AG09309 (cell line): ENCODE results near the gene ERP27.

ENCODE experiments used
- DNase-seq: peaks from one replicate; pipeline ENCODE4 v3.0.0-alpha.2; 2010; ENCODE audit warnings: low read depth
- H3K4me3 ChIP-seq: 2 replicates; pipeline ENCODE4 v1.5.1; 2011; ENCODE audit warnings: mild to moderate bottlenecking, low read depth, low read length, moderate library complexity; ENCODE audit not compliant: control insufficient read depth
- TF ChIP-seq, protein P1 (sequence below): IDR thresholded peaks from 2 replicates; pipeline ENCODE4 v1.5.1; 2011; ENCODE audit warnings: mild to moderate bottlenecking, low read depth, low read length, inconsistent platforms; ENCODE audit not compliant: insufficient read depth, control insufficient read depth; ENCODE audit errors: missing control alignments

Gene ERP27

DNA sequence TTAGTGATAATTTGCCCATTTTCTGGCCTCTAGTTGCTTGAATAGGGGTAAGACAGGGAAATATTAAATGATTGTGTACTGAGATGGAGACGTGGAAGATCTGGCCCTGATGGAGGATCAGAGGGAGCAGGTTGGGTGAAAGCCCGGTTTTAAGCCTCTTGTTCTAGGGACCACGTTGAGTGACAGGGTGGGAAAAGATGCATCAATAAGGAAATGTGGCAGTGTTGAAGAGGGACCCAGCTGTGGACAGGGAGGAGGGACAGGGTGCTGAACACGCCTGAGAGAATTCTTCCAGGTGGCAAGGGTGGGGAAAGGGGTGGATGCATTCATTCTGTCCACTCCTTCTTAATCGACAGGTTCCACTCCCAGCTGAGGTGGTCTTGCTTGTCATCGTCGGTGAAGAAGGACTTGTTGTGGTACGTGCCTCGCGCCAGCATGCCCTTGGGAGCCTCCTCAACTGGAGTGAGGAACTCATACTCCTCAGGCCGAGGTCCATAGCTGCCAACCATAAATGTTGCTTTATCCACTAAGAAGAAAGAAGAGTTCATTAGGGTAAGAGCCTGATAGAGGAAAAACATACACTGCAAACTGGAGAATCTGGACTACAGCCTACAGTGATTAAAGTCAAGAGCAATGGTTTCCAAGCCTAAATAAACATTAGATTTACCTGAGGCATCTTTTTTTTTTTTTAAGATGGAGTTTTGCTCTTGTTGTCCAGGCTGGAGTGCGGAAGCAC, 4.0 kb upstream of the ERP27 start:
- TF ChIP-seq, protein P1, sequence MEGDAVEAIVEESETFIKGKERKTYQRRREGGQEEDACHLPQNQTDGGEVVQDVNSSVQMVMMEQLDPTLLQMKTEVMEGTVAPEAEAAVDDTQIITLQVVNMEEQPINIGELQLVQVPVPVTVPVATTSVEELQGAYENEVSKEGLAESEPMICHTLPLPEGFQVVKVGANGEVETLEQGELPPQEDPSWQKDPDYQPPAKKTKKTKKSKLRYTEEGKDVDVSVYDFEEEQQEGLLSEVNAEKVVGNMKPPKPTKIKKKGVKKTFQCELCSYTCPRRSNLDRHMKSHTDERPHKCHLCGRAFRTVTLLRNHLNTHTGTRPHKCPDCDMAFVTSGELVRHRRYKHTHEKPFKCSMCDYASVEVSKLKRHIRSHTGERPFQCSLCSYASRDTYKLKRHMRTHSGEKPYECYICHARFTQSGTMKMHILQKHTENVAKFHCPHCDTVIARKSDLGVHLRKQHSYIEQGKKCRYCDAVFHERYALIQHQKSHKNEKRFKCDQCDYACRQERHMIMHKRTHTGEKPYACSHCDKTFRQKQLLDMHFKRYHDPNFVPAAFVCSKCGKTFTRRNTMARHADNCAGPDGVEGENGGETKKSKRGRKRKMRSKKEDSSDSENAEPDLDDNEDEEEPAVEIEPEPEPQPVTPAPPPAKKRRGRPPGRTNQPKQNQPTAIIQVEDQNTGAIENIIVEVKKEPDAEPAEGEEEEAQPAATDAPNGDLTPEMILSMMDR = no peak
- H3K4me3 ChIP-seq = no peak overlapping the region

DNA sequence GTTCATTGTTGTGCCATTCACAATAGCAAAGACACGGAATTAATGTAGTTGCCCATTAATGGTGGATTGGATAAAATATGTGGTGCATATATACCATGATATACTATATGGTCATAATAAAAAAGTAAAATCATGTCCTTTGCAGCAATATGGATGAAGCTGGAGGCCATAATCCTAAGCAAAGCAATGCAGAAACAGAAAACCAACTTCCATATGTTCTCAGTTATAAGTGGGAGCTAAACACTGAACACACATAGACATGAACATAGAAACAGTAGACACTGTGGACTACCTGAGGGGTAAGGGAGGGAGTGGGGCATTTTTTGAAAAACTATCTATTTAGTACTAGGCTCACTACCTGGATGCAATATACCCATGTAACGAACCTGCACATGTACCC, 3.0 kb upstream of the ERP27 start:
- TF ChIP-seq, protein P1 = no peak
- no peak overlapping the region for H3K4me3 ChIP-seq
- no peak for DNase-seq

More for the DNA sequence above, 4.0 kb upstream of the ERP27 start:
- DNase-seq = no peak

DNA sequence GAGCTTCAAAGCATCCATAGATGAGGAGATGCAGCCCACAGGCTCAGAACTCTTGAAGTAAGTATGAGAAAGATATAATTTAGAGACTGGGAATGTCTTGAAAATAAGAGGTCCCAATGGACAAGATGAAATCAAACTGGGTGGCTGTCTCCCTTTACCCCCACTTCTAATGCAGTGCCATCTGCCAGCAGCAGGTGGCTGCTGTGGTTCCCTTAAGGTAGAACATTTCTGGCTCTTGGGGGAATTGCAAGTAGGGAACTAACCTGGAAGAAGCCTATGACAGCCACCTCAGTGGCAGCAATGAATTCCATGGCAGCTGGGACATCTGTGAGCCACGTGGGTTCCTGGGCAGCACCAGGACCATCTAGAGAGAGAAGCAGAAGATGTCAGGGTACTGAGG, 648 bp downstream of the ERP27 start:
- DNase-seq = no peak
- no peak overlapping the region for H3K4me3 ChIP-seq
- TF ChIP-seq, protein P1 = no peak

DNA sequence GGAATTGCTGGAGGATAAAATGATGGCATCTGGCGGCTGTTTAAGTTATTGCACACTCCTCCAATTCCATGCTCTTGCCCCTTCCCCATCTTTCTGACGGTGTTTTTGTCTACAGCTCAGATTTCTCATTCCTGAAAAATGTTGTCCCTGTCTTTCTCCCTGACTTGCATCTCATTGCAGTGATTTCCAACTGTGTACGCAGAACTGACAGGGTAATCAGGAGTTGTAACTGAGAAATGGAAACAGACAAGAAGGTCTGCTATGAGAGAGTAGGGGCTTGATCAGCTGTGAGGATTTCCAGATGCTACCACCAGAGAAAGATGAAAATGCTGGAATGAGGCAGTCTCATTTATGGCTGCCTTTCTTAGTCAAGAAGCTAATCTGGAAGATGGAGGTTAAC, 1.3 kb downstream of the ERP27 start:
- TF ChIP-seq, protein P1 = peak; percentile 10
- no peak overlapping the region for H3K4me3 ChIP-seq
- DNase-seq = no peak

DNA sequence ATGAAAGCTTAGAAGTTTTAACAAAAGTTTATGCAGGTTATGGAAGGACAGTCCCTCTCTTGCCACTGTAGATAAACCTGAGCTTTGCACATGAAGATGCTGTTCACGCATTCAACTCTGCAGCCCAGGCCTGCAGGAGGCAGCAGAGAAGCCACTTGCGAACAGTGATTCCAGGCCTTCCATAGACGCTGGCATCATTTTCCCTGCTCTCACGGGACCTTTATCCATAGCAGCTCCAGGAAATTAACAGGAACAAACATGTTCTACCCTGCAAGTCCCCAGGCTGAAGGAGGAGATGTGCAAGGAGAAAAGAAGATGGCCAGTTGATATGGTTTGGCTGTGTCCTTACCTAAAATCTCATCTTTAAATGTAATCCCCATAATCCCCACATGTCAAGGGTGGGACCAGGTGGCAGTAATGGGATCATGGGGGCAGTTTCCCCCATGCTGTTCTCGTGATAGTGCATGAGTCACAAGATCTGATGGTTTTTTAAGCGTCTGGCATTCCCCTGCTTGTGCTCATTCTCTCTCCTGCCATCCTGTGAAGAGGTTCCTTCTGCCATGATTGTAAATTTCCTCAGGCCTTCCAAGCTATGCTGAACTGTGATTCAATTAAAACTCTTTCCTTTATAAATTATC, 2.0 kb downstream of the ERP27 start:
- H3K4me3 ChIP-seq = no peak overlapping the region
- TF ChIP-seq, protein P1 = peak; percentile 22
- no peak for DNase-seq

DNA sequence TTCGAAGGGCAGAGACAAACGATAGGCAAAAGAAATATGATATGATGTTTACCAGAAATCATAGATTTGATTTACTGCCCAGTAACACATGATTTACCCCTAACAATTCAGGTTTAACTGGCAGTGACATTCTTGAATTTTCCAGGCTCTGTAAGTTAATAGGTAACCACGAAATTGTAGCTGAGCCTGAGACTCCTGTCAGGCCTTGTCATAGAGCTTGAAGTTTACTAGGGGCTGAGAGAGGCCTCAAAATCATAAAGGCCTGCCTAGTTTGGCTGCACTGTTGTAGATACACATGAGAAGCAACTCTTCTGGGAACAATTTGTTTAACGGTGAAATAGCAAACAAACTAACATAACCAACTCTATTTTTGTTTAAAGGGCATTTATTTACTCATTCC, 3.3 kb downstream of the ERP27 start:
- TF ChIP-seq, protein P1 = no peak
- no peak for DNase-seq
- H3K4me3 ChIP-seq = no peak overlapping the region
